ENCODE results near the gene C2orf78.

DNA sequence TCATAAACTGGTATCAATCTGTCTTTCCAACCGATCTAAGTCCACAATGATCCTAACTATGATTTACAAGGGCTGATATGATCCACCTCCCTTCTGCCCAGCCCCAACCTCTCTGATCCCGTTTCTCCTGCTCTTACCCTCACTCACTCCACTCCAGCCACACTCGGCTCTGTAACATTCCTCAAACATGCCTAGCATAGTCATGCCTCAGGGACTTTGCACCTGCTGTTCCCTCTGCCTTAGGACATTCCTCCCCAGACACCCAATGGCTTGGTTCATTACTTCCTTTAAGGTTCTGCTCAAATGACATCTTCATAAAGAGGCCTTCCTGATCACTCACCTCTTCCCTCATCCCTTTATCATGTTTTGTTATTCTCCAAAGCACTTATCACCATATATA, 13.3 kb upstream of the C2orf78 start:
- TF ChIP-seq, protein P1, sequence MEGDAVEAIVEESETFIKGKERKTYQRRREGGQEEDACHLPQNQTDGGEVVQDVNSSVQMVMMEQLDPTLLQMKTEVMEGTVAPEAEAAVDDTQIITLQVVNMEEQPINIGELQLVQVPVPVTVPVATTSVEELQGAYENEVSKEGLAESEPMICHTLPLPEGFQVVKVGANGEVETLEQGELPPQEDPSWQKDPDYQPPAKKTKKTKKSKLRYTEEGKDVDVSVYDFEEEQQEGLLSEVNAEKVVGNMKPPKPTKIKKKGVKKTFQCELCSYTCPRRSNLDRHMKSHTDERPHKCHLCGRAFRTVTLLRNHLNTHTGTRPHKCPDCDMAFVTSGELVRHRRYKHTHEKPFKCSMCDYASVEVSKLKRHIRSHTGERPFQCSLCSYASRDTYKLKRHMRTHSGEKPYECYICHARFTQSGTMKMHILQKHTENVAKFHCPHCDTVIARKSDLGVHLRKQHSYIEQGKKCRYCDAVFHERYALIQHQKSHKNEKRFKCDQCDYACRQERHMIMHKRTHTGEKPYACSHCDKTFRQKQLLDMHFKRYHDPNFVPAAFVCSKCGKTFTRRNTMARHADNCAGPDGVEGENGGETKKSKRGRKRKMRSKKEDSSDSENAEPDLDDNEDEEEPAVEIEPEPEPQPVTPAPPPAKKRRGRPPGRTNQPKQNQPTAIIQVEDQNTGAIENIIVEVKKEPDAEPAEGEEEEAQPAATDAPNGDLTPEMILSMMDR (IDR thresholded peaks at IDR 0.05): no peak
- TF ChIP-seq POLR2A (IDR thresholded peaks at IDR 0.05): no peak
